Prostate gland (tissue), 2 donors: ENCODE measurements around the gene RNF220.

Experiments used
- CTCF ChIP-seq, 4 experiments: fragments of 200-600 bp in 2 of 4; fragments of 450-650 bp in 2 of 4; sonication (generic) in 2 of 4; IDR thresholded peaks; 1 replicate in 3 of 4; 2 replicates in 1 of 4; pipeline ENCODE4 v1.5.1; 2016 to 2019; ENCODE audit warnings: antibody characterized with exemption in 4 of 4, mild to moderate bottlenecking in 2 of 4, moderate library complexity in 2 of 4
- POLR2A ChIP-seq: fragments of 450-650 bp; IDR thresholded peaks from one replicate; pipeline ENCODE4 v1.6.1; 2016; ENCODE audit warnings: antibody characterized with exemption, mild to moderate bottlenecking

GRCh38 chr1:44660176-44660575 is 255.1 kb downstream of the RNF220 start:
- TF ChIP-seq CTCF (IDR thresholded peaks at IDR 0.05) (no peak), POLR2A (no peak)
